ENCODE measurements around the gene APOB.

APOB gene

GRCh38 chr2:21019000-21019677 is 24.7 kb downstream of the APOB start:
- Histone ChIP-seq H3K79me1 (ENCODE audit: low read length) (no peaks in the 10 kb centered on the region), H2BK5ac (ENCODE audit: low read length) (no peak overlapping the region), H3K4me1 (ENCODE audit: control insufficient read depth, low read depth, low read length) (no peaks in the 10 kb centered on the region), H3K27ac (ENCODE audit: low read depth, low read length) (no peak overlapping the region), H4K5ac (ENCODE audit: low read length) (no peak overlapping the region), H4K8ac (ENCODE audit: low read depth, low read length) (no peak overlapping the region), H3K79me2 (ENCODE audit: control insufficient read depth, insufficient read depth, low read length) (no peaks in the 10 kb centered on the region), H2AK5ac (ENCODE audit: low read length) (no peak overlapping the region), H2BK15ac (replicated peaks; ENCODE audit: low read depth) (no peak overlapping the region), H3K4me2 (ENCODE audit: low read length) (no peak overlapping the region), H3K4ac (ENCODE audit: low read depth, low read length) (no peak overlapping the region), H3K9ac (ENCODE audit: low read length) (no peak overlapping the region), H3K56ac (ENCODE audit: low read length) (no peak overlapping the region), H3K23ac (ENCODE audit: low read length) (no peak overlapping the region), H3K4me3 (ENCODE audit: low read length) (no peak overlapping the region), H3K18ac (ENCODE audit: low read length) (no peak overlapping the region), H2BK120ac (ENCODE audit: low read depth, low read length) (no peak overlapping the region), H3K27me3 (ENCODE audit: insufficient read depth, low read length, poor library complexity) (no peaks in the 10 kb centered on the region), H3K36me3 (ENCODE audit: control insufficient read depth, insufficient read depth, low read length) (no peaks in the 10 kb centered on the region)
- no CpG with 5 or more reads among the region's 3 CpGs for WGBS (ENCODE audit: extremely low coverage, insufficient coverage, low lambda C conversion rate)
- DNase-seq = no peak

- H3K79me1 ChIP-seq (ENCODE audit: low read length) = no peaks in the 10 kb centered on the region
- no peak overlapping the region for H3K9ac ChIP-seq (ENCODE audit: low read length)
- H2BK15ac ChIP-seq (replicated peaks; ENCODE audit: low read depth) = no peak overlapping the region
- H3K23ac ChIP-seq (ENCODE audit: low read length) = no peak overlapping the region
- H4K5ac ChIP-seq (ENCODE audit: low read length) = no peak overlapping the region
- no CpG with 5 or more reads among the region's 2 CpGs for WGBS (ENCODE audit: extremely low coverage, insufficient coverage, low lambda C conversion rate)
- no peak overlapping the region for H3K56ac ChIP-seq (ENCODE audit: low read length)
- no peak overlapping the region for H3K4me3 ChIP-seq (ENCODE audit: low read length)
- no peak for DNase-seq
- no peaks in the 10 kb centered on the region for H3K27me3 ChIP-seq (ENCODE audit: insufficient read depth, low read length, poor library complexity)
- no peak overlapping the region for H3K4ac ChIP-seq (ENCODE audit: low read depth, low read length)
- no peak overlapping the region for H2BK5ac ChIP-seq (ENCODE audit: low read length)
- H3K36me3 ChIP-seq (ENCODE audit: control insufficient read depth, insufficient read depth, low read length) = no peaks in the 10 kb centered on the region
- H3K27ac ChIP-seq (ENCODE audit: low read depth, low read length) = no peak overlapping the region
- no peak overlapping the region for H4K8ac ChIP-seq (ENCODE audit: low read depth, low read length)
- H3K79me2 ChIP-seq (ENCODE audit: control insufficient read depth, insufficient read depth, low read length) = no peaks in the 10 kb centered on the region
- H2AK5ac ChIP-seq (ENCODE audit: low read length) = no peak overlapping the region
- H3K18ac ChIP-seq (ENCODE audit: low read length) = no peak overlapping the region
- no peak overlapping the region for H2BK120ac ChIP-seq (ENCODE audit: low read depth, low read length)
- no peaks in the 10 kb centered on the region for H3K4me1 ChIP-seq (ENCODE audit: control insufficient read depth, low read depth, low read length)
- no peak overlapping the region for H3K4me2 ChIP-seq (ENCODE audit: low read length)
Observed at GRCh38 chr2:21018290-21018689, 25.6 kb downstream of the APOB start.

GRCh38 chr2:21017748-21018276 is 26.1 kb downstream of the APOB start:
- Histone ChIP-seq H3K79me1 (ENCODE audit: low read length) (no peaks in the 10 kb centered on the region), H3K18ac (ENCODE audit: low read length) (no peak overlapping the region), H3K4me2 (ENCODE audit: low read length) (no peak overlapping the region), H3K4me1 (ENCODE audit: control insufficient read depth, low read depth, low read length) (no peaks in the 10 kb centered on the region), H3K9ac (ENCODE audit: low read length) (no peak overlapping the region), H4K5ac (ENCODE audit: low read length) (no peak overlapping the region), H3K27ac (ENCODE audit: low read depth, low read length) (no peak overlapping the region), H3K23ac (ENCODE audit: low read length) (no peak overlapping the region), H3K36me3 (ENCODE audit: control insufficient read depth, insufficient read depth, low read length) (no peaks in the 10 kb centered on the region), H3K56ac (ENCODE audit: low read length) (no peak overlapping the region), H2BK120ac (ENCODE audit: low read depth, low read length) (no peak overlapping the region), H3K27me3 (ENCODE audit: insufficient read depth, low read length, poor library complexity) (no peaks in the 10 kb centered on the region), H3K4ac (ENCODE audit: low read depth, low read length) (no peak overlapping the region), H2BK5ac (ENCODE audit: low read length) (no peak overlapping the region), H4K8ac (ENCODE audit: low read depth, low read length) (no peak overlapping the region), H2AK5ac (ENCODE audit: low read length) (no peak overlapping the region), H2BK15ac (replicated peaks; ENCODE audit: low read depth) (no peak overlapping the region), H3K4me3 (ENCODE audit: low read length) (no peak overlapping the region), H3K79me2 (ENCODE audit: control insufficient read depth, insufficient read depth, low read length) (no peaks in the 10 kb centered on the region)
- no peak for DNase-seq
- no CpG with 5 or more reads among the region's 4 CpGs for WGBS (ENCODE audit: extremely low coverage, insufficient coverage, low lambda C conversion rate)

GRCh38 chr2:21015281-21015645 is 28.6 kb downstream of the APOB start:
- H3K27ac ChIP-seq (ENCODE audit: low read depth, low read length) = no peak overlapping the region
- no peak for DNase-seq
- no peak overlapping the region for H3K4ac ChIP-seq (ENCODE audit: low read depth, low read length)
- no peak overlapping the region for H3K18ac ChIP-seq (ENCODE audit: low read length)
- H4K5ac ChIP-seq (ENCODE audit: low read length) = no peak overlapping the region
- H2AK5ac ChIP-seq (ENCODE audit: low read length) = no peak overlapping the region
- H3K27me3 ChIP-seq (ENCODE audit: insufficient read depth, low read length, poor library complexity) = no peaks in the 10 kb centered on the region
- H3K4me2 ChIP-seq (ENCODE audit: low read length) = no peak overlapping the region
- no peak overlapping the region for H3K56ac ChIP-seq (ENCODE audit: low read length)
- H3K36me3 ChIP-seq (ENCODE audit: control insufficient read depth, insufficient read depth, low read length) = no peaks in the 10 kb centered on the region
- H2BK15ac ChIP-seq (replicated peaks; ENCODE audit: low read depth) = no peak overlapping the region
- H2BK120ac ChIP-seq (ENCODE audit: low read depth, low read length) = no peak overlapping the region
- no peak overlapping the region for H3K23ac ChIP-seq (ENCODE audit: low read length)
- no CpG with 5 or more reads among the region's 3 CpGs for WGBS (ENCODE audit: extremely low coverage, insufficient coverage, low lambda C conversion rate)
- no peak overlapping the region for H2BK5ac ChIP-seq (ENCODE audit: low read length)
- no peak overlapping the region for H4K8ac ChIP-seq (ENCODE audit: low read depth, low read length)
- no peaks in the 10 kb centered on the region for H3K4me1 ChIP-seq (ENCODE audit: control insufficient read depth, low read depth, low read length)
- H3K9ac ChIP-seq (ENCODE audit: low read length) = no peak overlapping the region
- H3K79me1 ChIP-seq (ENCODE audit: low read length) = no peaks in the 10 kb centered on the region
- no peaks in the 10 kb centered on the region for H3K79me2 ChIP-seq (ENCODE audit: control insufficient read depth, insufficient read depth, low read length)
- H3K4me3 ChIP-seq (ENCODE audit: low read length) = no peak overlapping the region

- H3K4me1 ChIP-seq (ENCODE audit: control insufficient read depth, low read depth, low read length) = no peaks in the 10 kb centered on the region
- H3K9ac ChIP-seq (ENCODE audit: low read length) = no peak overlapping the region
- no CpG with 5 or more reads among the region's 6 CpGs for WGBS (ENCODE audit: extremely low coverage, insufficient coverage, low lambda C conversion rate)
- no peak overlapping the region for H2BK15ac ChIP-seq (replicated peaks; ENCODE audit: low read depth)
- H3K56ac ChIP-seq (ENCODE audit: low read length) = no peak overlapping the region
- no peak overlapping the region for H2BK5ac ChIP-seq (ENCODE audit: low read length)
- no peaks in the 10 kb centered on the region for H3K79me2 ChIP-seq (ENCODE audit: control insufficient read depth, insufficient read depth, low read length)
- H3K4ac ChIP-seq (ENCODE audit: low read depth, low read length) = no peak overlapping the region
- H4K5ac ChIP-seq (ENCODE audit: low read length) = no peak overlapping the region
- H2BK120ac ChIP-seq (ENCODE audit: low read depth, low read length) = no peak overlapping the region
- no peak overlapping the region for H3K27ac ChIP-seq (ENCODE audit: low read depth, low read length)
- no peak for DNase-seq
- no peak overlapping the region for H3K4me3 ChIP-seq (ENCODE audit: low read length)
- no peaks in the 10 kb centered on the region for H3K79me1 ChIP-seq (ENCODE audit: low read length)
- H3K18ac ChIP-seq (ENCODE audit: low read length) = no peak overlapping the region
- no peaks in the 10 kb centered on the region for H3K36me3 ChIP-seq (ENCODE audit: control insufficient read depth, insufficient read depth, low read length)
- no peak overlapping the region for H4K8ac ChIP-seq (ENCODE audit: low read depth, low read length)
- no peak overlapping the region for H2AK5ac ChIP-seq (ENCODE audit: low read length)
- no peak overlapping the region for H3K23ac ChIP-seq (ENCODE audit: low read length)
- H3K4me2 ChIP-seq (ENCODE audit: low read length) = no peak overlapping the region
- no peaks in the 10 kb centered on the region for H3K27me3 ChIP-seq (ENCODE audit: insufficient read depth, low read length, poor library complexity)
Observed at GRCh38 chr2:21014364-21015280, 29.3 kb downstream of the APOB start.

Data from mesendoderm (in vitro differentiated cells).